ENCODE data around the gene CHRDL2.

- TF ChIP-seq CTCF (conservative IDR thresholded peaks at IDR 0.05; ENCODE audit: low read length) (no peak), EZH2phosphoT487 (IDR thresholded peaks at IDR 0.05; ENCODE audit: borderline replicate concordance) (no peak)
These were observed 4.8 kb upstream of the CHRDL2 start for GRCh38 chr11:74736031-74736430.
